HUES48 (cell line): ENCODE measurements around the gene PTPRN2.

Source experiments
- H3K27ac ChIP-seq: one replicate; pipeline ENCODE4 v1.7.0; 2013; ENCODE audit warnings: low read depth, low read length, inconsistent platforms
- H3K27me3 ChIP-seq: 2 replicates; pipeline ENCODE4 v1.6.1; 2013; ENCODE audit warnings: mild to moderate bottlenecking, low read length; ENCODE audit not compliant: control insufficient read depth, insufficient read depth
- H3K36me3 ChIP-seq: 2 replicates; pipeline ENCODE4 v1.6.1; 2013; ENCODE audit warnings: low read length; ENCODE audit not compliant: control insufficient read depth, insufficient read depth
- H3K4me1 ChIP-seq: 2 replicates; pipeline ENCODE4 v1.6.1; 2013; ENCODE audit warnings: mild to moderate bottlenecking, low read length; ENCODE audit not compliant: control insufficient read depth, insufficient read depth
- H3K4me3 ChIP-seq: 2 replicates; pipeline ENCODE4 v1.5.1; 2013; ENCODE audit warnings: mild to moderate bottlenecking, low read depth, low read length
- H3K9ac ChIP-seq: 2 replicates; pipeline ENCODE4 v1.6.1; 2013; ENCODE audit warnings: mild to moderate bottlenecking, low read depth, low read length, moderate library complexity
- H3K9me3 ChIP-seq: 2 replicates; pipeline ENCODE4 v1.6.1; 2013; ENCODE audit warnings: low read length; ENCODE audit not compliant: control insufficient read depth, insufficient read depth

PTPRN2 gene

DNA sequence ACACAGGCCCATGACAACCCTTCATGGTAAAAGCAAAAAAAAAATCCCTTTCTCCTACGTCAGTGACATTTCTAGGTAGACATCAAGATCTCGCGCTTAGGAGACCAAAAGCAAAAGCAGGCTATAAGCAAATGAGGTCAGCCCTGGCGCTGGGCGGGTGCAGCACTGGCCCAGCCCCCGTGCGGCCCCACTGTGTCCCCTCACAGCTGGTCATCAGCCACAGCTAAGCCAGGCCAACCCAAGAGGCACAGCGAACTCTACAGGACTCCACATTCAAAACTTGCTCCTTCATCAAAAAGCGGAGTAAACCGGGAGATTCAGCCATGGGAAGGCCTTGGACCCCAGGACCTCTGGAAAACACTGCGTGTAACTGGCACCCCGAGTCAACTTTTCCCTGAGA lies 113.7 kb downstream of the PTPRN2 start:
- Histone ChIP-seq H3K9me3 (no peaks in the 10 kb centered on the region), H3K4me3 (no peak overlapping the region), H3K4me1 (peaks cover 25% of the 10 kb centered on the region), H3K27me3 (no peaks in the 10 kb centered on the region), H3K27ac (no peak overlapping the region), H3K36me3 (no peaks in the 10 kb centered on the region), H3K9ac (no peak overlapping the region)

DNA sequence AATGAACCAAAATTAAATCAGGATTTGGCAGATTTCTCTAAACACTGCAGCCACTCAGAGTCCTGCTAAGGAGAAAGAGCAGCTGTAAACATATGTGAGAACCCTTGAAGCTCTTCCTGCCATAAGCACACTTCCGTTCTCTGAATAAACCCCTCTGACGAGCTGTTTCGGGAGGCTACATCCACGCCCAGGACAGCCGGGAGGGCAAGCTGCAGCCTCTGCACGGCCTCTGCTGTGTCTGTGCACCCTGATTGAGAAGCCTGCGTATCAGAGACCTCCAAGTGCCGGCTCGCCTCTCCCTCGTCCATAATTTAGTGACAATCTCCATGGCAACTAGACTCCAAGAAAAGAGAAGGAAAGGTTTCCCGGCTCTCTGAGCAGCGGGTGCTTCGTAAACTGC lies 114.4 kb downstream of the PTPRN2 start:
- Histone ChIP-seq H3K4me1 (peaks cover 32% of the 10 kb centered on the region), H3K9me3 (no peaks in the 10 kb centered on the region), H3K9ac (no peak overlapping the region), H3K36me3 (no peaks in the 10 kb centered on the region), H3K4me3 (no peak overlapping the region), H3K27me3 (no peaks in the 10 kb centered on the region), H3K27ac (no peak overlapping the region)

DNA sequence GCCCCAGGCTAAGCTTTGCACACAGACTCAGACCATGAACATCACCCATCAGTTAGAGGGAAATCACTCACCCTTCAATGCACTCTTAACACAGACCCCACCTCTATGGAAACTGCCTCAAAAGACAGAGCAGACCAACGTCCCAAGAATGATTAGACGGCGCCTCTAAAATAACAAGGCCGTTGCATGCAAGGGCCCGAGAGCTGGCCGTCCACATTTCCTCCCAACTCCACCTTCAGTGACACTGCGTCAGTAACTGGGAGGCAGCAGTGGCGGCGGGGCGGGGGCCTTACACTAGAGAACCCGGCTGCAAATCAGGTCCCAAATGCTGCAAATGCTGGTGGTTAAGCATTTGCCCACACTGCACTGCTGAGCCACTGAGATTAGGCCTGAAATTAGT lies 115.0 kb downstream of the PTPRN2 start:
- H3K27ac ChIP-seq = no peak overlapping the region
- H3K9me3 ChIP-seq = no peaks in the 10 kb centered on the region
- peaks cover 38% of the 10 kb centered on the region for H3K4me1 ChIP-seq
- H3K27me3 ChIP-seq = no peaks in the 10 kb centered on the region
- no peak overlapping the region for H3K9ac ChIP-seq
- no peaks in the 10 kb centered on the region for H3K36me3 ChIP-seq
- H3K4me3 ChIP-seq = no peak overlapping the region

DNA sequence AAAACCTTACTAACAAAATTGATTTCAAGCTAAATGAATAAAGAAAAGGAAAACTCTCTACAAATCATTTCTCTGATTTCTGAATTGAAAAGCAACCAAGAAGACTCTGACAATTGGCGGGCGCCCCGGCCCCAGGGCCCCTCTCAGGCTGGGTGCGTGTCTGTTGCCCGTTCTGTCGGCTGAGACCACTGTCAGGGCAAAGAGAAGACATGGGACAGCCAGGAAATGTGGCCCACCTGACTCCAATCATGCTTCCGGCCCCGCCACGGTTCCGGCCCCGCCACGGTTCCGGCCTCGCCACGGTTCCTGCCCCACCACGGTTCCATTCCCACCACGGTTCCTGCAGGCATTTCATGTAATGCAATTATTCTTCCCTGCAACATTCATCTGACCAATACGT lies 115.9 kb downstream of the PTPRN2 start:
- Histone ChIP-seq H3K36me3 (no peaks in the 10 kb centered on the region), H3K4me1 (peaks cover 42% of the 10 kb centered on the region), H3K9ac (no peak overlapping the region), H3K4me3 (no peak overlapping the region), H3K27ac (no peak overlapping the region), H3K27me3 (no peaks in the 10 kb centered on the region), H3K9me3 (no peaks in the 10 kb centered on the region)

DNA sequence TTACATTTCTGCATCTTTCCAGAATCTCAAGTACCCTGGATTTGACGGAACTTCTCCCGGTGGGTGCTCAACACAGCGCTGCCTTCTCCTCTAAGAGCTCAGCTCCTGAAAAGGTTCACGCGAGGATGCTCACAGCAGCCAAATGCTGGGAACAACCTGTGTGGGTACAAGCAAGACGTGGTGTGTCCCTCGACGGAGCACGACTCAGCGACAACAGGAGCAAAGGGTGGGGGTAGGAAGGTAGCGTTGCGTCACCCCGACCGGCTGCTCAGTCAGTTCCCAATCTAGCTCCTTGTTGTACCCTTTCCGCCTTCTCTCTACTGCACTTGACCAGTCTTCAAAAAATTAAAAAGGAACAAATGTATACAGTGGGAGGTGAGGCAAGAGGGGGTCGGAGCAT lies 117.3 kb downstream of the PTPRN2 start:
- Histone ChIP-seq H3K4me1 (peaks cover 42% of the 10 kb centered on the region), H3K9ac (0 out of 2 replicates have a peak overlapping the region, but pooled peaks have one; percentile 39), H3K9me3 (no peaks in the 10 kb centered on the region), H3K27me3 (no peaks in the 10 kb centered on the region), H3K4me3 (no peak overlapping the region), H3K36me3 (no peaks in the 10 kb centered on the region), H3K27ac (peak overlapping the region; percentile 62)

DNA sequence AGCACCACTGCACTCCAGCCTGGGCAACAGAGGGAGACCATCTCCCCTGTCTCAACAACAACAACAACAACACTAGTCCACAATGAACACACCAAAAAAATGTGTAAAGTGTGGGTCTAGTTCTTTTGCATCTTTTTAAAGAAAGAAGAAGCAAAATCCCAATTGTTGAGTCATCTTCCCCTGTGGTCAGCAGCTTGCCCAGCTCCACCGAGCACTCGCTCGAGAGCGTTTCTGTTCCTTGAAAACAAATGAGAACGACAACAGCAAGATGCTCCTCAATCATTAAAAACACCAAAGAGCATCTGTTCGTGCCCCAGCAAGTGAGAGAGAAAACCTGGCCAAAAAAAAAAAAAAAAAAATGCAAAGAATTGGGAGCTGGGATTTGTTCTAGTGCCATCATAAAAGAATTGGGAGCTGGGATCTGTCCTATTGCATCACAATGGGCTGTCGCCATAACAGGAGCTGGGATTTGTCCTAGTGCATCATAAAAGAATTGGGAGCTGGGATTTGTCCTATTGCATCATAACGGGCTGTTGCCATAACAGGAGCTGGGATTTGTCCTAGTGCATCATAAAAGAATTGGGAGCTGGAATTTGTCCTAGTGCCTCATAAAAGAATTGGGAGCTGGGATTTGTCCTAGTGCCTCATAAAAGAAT lies 118.1 kb downstream of the PTPRN2 start:
- Histone ChIP-seq H3K36me3 (no peaks in the 10 kb centered on the region), H3K9me3 (no peaks in the 10 kb centered on the region), H3K27ac (peak overlapping the region; percentile 62), H3K27me3 (no peaks in the 10 kb centered on the region), H3K4me1 (peaks cover 42% of the 10 kb centered on the region), H3K4me3 (no peak overlapping the region), H3K9ac (peak overlapping the region; percentile 29; the same call in 1 of the 2 replicates)

DNA sequence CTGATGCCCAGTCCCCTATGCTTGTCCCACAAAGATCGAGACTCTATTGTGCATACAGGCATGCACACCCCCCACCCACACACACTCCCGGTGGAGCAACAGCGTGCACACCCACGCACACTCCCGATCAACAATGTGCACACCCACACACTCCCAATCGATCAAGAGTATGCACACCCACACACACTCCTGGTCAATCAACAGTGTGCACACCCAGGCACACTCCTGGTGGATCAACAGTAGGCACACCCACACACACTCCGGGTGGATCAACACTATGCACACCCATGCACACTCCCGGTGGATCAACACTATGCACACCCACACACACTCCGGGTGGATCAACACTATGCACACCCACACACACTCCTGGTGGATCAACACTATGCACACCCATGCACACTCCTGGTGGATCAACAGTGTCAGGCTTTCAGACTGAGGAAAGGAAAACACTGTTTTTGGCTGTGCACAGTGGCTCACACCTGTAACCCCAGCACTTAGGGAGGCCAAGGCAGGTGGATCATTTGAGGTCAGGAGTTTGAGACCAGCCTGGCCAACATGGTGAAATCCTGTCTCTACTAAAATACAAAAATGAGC lies 118.8 kb downstream of the PTPRN2 start:
- no peak overlapping the region for H3K4me3 ChIP-seq
- H3K27ac ChIP-seq = peak overlapping the region; percentile 54
- no peaks in the 10 kb centered on the region for H3K9me3 ChIP-seq
- no peaks in the 10 kb centered on the region for H3K27me3 ChIP-seq
- peaks cover 42% of the 10 kb centered on the region for H3K4me1 ChIP-seq
- H3K36me3 ChIP-seq = no peaks in the 10 kb centered on the region
- H3K9ac ChIP-seq = peak overlapping the region; percentile 29

DNA sequence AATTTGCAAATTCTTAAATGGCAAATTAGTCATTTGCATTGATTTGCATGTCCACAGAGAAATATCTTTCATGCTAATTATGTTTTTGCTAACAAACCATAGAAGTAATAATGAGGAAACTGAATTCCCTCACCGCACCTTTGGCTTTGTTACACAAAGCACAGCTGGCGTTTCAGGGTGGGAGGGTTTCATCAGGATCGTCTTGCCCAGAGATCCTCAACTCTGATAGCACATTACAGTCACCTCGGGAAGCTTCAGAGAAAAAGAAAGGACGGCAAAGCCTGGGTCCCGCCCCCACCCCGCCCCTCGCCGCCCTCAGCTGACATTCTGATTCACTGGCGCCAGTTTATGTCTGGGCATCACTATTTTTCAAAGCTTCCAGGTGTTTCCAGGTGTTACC lies 119.4 kb downstream of the PTPRN2 start:
- Histone ChIP-seq H3K27ac (peak overlapping the region; percentile 44), H3K4me3 (peak overlapping the region; percentile 34; the same call in 1 of the 2 replicates), H3K36me3 (no peaks in the 10 kb centered on the region), H3K9me3 (no peaks in the 10 kb centered on the region), H3K4me1 (peaks cover 38% of the 10 kb centered on the region), H3K9ac (peak overlapping the region; percentile 50), H3K27me3 (no peaks in the 10 kb centered on the region)

DNA sequence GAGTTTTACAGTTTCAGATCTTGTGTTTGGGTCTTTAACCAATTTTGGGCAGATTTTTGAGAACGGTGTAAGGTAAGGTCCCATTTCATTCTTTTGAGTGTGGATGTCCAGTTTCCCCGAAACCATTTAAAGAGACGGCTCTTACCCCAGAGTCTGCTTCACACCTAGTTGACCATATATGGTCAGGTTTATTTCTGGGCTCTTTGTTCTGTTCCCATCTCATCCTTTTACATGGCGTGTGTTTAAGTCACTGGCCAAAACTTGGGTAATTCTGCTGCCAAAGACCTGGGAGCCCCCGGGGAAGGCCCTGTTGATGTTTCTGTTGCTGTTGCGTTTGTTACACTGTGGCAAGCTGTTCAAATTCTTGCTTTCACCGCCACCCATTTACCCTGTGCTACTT lies 120.1 kb downstream of the PTPRN2 start:
- Histone ChIP-seq H3K9ac (peak overlapping the region; percentile 50), H3K4me3 (no peak overlapping the region), H3K9me3 (no peaks in the 10 kb centered on the region), H3K36me3 (no peaks in the 10 kb centered on the region), H3K27ac (peak overlapping the region; percentile 44), H3K4me1 (peaks cover 37% of the 10 kb centered on the region), H3K27me3 (no peaks in the 10 kb centered on the region)

DNA sequence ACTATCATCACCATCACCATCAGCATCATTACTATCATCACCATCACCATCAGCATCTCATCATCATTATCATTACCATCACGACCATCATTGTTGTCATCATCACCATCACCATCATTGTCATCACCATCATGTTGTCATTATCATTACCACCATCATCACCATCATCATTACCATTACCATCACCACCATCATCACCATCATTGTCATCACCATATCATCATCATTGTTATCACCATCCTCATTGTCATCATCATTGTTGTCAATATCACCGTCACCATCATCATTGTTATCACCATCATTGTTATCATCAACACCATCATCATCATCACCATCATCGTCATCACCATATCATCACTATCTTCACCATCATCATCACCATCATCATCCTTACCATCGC lies 124.3 kb downstream of the PTPRN2 start:
- Histone ChIP-seq H3K36me3 (no peaks in the 10 kb centered on the region), H3K9ac (no peak overlapping the region), H3K9me3 (no peaks in the 10 kb centered on the region), H3K27ac (no peak overlapping the region), H3K4me3 (no peak overlapping the region), H3K4me1 (peaks cover 10% of the 10 kb centered on the region), H3K27me3 (no peaks in the 10 kb centered on the region)

DNA sequence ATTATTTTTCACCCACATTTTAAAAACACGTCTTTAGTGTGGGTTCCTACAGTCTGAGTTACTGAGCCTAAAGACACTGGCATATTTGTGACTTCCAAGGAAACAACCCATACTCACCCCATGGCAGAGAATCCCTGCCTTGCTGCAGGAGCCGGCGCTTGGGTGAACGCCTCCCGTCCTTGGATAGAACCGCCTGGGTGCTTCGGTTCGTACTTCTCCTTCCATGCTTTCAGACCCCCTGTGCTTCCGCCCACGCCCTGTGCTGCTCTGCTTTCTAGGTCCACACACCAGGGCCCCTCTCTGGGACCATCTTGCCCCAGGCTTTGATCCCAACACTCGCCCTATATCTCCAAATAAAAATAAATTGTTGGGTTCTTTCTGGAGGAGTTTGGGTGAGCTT lies 125.8 kb downstream of the PTPRN2 start:
- Histone ChIP-seq H3K27me3 (no peaks in the 10 kb centered on the region), H3K36me3 (no peaks in the 10 kb centered on the region), H3K9me3 (no peaks in the 10 kb centered on the region), H3K9ac (no peak overlapping the region), H3K4me1 (no peaks in the 10 kb centered on the region), H3K27ac (no peak overlapping the region), H3K4me3 (no peak overlapping the region)
